Gastrocnemius medialis (tissue), 4 donors: ENCODE data around the gene TCTN2. TPM values are rescaled to one million over a fixed set of nuclear protein-coding genes. Genes with fewer than 3 reads are reported as not detected.

ENCODE experiments used
- ATAC-seq, 2 donors: fragments of 150-250 bp; one replicate each; pipeline ENCODE4 v1.9.1; 2016
- DNase-seq, 2 donors: peaks; one replicate each; pipeline ENCODE4 v3.0.0-alpha.2; 2019
- H3K27ac ChIP-seq, 4 donors: fragments of 200-600 bp; sonication (generic); 1 replicate in 1 of 4; 2 replicates in 3 of 4; pipeline ENCODE4 v1.5.1; 2016 to 2018; ENCODE audit warnings: mild to moderate bottlenecking in 2 of 4, moderate library complexity in 1 of 4
- H3K27me3 ChIP-seq, 3 donors: fragments of 200-600 bp; sonication (generic) in 2 of 3; 1 replicate in 1 of 3; 2 replicates in 2 of 3; pipeline versions ENCODE4 v1.5.1 to v1.6.0; 2016 to 2019; ENCODE audit warnings: mild to moderate bottlenecking in 1 of 3, moderate library complexity in 1 of 3
- H3K36me3 ChIP-seq, 2 donors: fragments of 200-600 bp; sonication (generic) in 1 of 2; one replicate each; pipeline ENCODE4 v1.5.1; 2017 to 2018
- H3K4me1 ChIP-seq, 2 donors: fragments of 200-600 bp; sonication (generic) in 1 of 2; one replicate each; pipeline ENCODE4 v1.5.1; 2016 to 2017; ENCODE audit warnings: mild to moderate bottlenecking in 2 of 2
- H3K4me3 ChIP-seq, 4 donors: fragments of 200-600 bp; sonication (generic) in 3 of 4; 1 replicate in 1 of 4; 2 replicates in 3 of 4; pipeline ENCODE4 v1.5.1; 2016 to 2019; ENCODE audit warnings: mild to moderate bottlenecking in 2 of 4
- H3K9me3 ChIP-seq, 3 donors: fragments of 200-600 bp; sonication (generic) in 2 of 3; 1 replicate in 1 of 3; 2 replicates in 2 of 3; pipeline ENCODE4 v1.5.1; 2016 to 2019
- CTCF ChIP-seq, 5 experiments: fragments of 450-650 bp in 3 of 5; fragments of 200-600 bp in 2 of 5; sonication (generic) in 2 of 5; IDR thresholded peaks in 4 of 5; conservative IDR thresholded peaks in 1 of 5; 1 replicate in 4 of 5; 2 replicates in 1 of 5; pipeline ENCODE4 v1.5.1; 2016 to 2019; ENCODE audit warnings: antibody characterized with exemption in 5 of 5, mild to moderate bottlenecking in 3 of 5, moderate library complexity in 3 of 5
- POLR2A ChIP-seq, 2 donors: fragments of 450-650 bp; IDR thresholded peaks; one replicate each; pipeline ENCODE4 v1.6.1; 2017; ENCODE audit warnings: antibody characterized with exemption in 2 of 2, mild to moderate bottlenecking in 2 of 2, moderate library complexity in 2 of 2
- in situ Hi-C, 4 donors: fragments of 200-750 bp; cut with MboI; loops; one replicate each; pipeline versions ENCODE4 v1.15.0 to v1.8.0; 2017; ENCODE audit warnings: low sequenced_read_pairs in 4 of 4
- intact Hi-C: fragments of 100-400 bp; cut with DNase I; formaldehyde crosslinking; loops from one replicate; pipeline ENCODE4 v1.15.1; 2023; ENCODE audit warnings: low total_unique reads
- total RNA-seq, 4 donors: library from RNA; depleted of rRNA; stranded (reverse); fragments of >200 nt; gene quantifications; one replicate each; pipeline versions ENCODE4 v1.1.0 to v1.2.3, GENCODE V29; 2016

Gene TCTN2
- total RNA-seq, 4 donors from 2014 or later, result 1.2 to 5.0 (median 1.6) TPM

GRCh38 chr12:123648401-123648800, 22.5 kb upstream of the TCTN2 start:
- Histone ChIP-seq H3K4me3 (no peak overlapping the region), H3K36me3 (peaks cover 0 to 71% of the 10 kb centered on the region in 2 donors), H3K9me3 (no peaks in the 10 kb centered on the region), H3K27ac (no peak overlapping the region), H3K4me1 (no peaks in the 10 kb centered on the region), H3K27me3 (no peaks in the 10 kb centered on the region)
- in situ Hi-C loops, result loop anchor here in 1 of 4 donors (25.0 kb wide), 1 partner anchor 1136 kb away; the partner anchor contains the start of gene ZCCHC8
- ATAC-seq (no peak), DNase-seq (no peak)
- TF ChIP-seq POLR2A (IDR thresholded peaks at IDR 0.05), result no peak
- TF ChIP-seq CTCF (IDR thresholded peaks at IDR 0.05 in 4 of 5, conservative IDR thresholded peaks at IDR 0.05 in 1 of 5), result no peak
- intact Hi-C loops, result no loop called here

GRCh38 chr12:123654129-123654701, 16.7 kb upstream of the TCTN2 start:
- Histone ChIP-seq H3K36me3 (peaks cover 0 to 57% of the 10 kb centered on the region in 2 donors), H3K4me1 (no peaks in the 10 kb centered on the region), H3K27ac (no peak overlapping the region), H3K9me3 (no peaks in the 10 kb centered on the region), H3K4me3 (no peak overlapping the region), H3K27me3 (no peaks in the 10 kb centered on the region)
- TF ChIP-seq POLR2A (IDR thresholded peaks at IDR 0.05), result no peak
- TF ChIP-seq CTCF (IDR thresholded peaks at IDR 0.05 in 4 of 5, conservative IDR thresholded peaks at IDR 0.05 in 1 of 5), result no peak
- ATAC-seq (no peak), DNase-seq (no peak)
- intact Hi-C loops (no loop called here), in situ Hi-C loops (no loop called here)

- DNase-seq, result no peak
- no peaks in the 10 kb centered on the region for H3K4me1 ChIP-seq
- TF ChIP-seq POLR2A (IDR thresholded peaks at IDR 0.05) (no peak), CTCF (IDR thresholded peaks at IDR 0.05 in 4 of 5, conservative IDR thresholded peaks at IDR 0.05 in 1 of 5) (no peak)
- intact Hi-C loops (no loop called here), in situ Hi-C loops (no loop called here)
- no peak overlapping the region for H3K27ac ChIP-seq
- H3K27me3 ChIP-seq, result no peaks in the 10 kb centered on the region
- peaks cover 0 to 49% of the 10 kb centered on the region in 2 donors for H3K36me3 ChIP-seq
- H3K9me3 ChIP-seq, result no peaks in the 10 kb centered on the region
- no peak overlapping the region for H3K4me3 ChIP-seq
- ATAC-seq, result no peak
Measured at GRCh38 chr12:123655420-123655819, 15.5 kb upstream of the TCTN2 start.

- H3K36me3 ChIP-seq, result peaks cover 0 to 39% of the 10 kb centered on the region in 2 donors
- DNase-seq (no peak), ATAC-seq (no peak)
- no peaks in the 10 kb centered on the region for H3K4me1 ChIP-seq
- H3K27me3 ChIP-seq, result no peaks in the 10 kb centered on the region
- intact Hi-C loops (no loop called here), in situ Hi-C loops (no loop called here)
- H3K9me3 ChIP-seq, result no peaks in the 10 kb centered on the region
- TF ChIP-seq CTCF (IDR thresholded peaks at IDR 0.05 in 4 of 5, conservative IDR thresholded peaks at IDR 0.05 in 1 of 5), result no peak
- no peak for TF ChIP-seq POLR2A (IDR thresholded peaks at IDR 0.05)
- H3K4me3 ChIP-seq, result no peak overlapping the region
- no peak overlapping the region for H3K27ac ChIP-seq
Measured at GRCh38 chr12:123656392-123656791, 14.5 kb upstream of the TCTN2 start.

GRCh38 chr12:123657211-123657610, 13.7 kb upstream of the TCTN2 start:
- no peak overlapping the region for H3K27ac ChIP-seq
- intact Hi-C loops, result no loop called here
- ATAC-seq, result no peak
- H3K9me3 ChIP-seq, result no peaks in the 10 kb centered on the region
- in situ Hi-C loops, result no loop called here
- TF ChIP-seq CTCF (IDR thresholded peaks at IDR 0.05 in 4 of 5, conservative IDR thresholded peaks at IDR 0.05 in 1 of 5) (no peak), POLR2A (IDR thresholded peaks at IDR 0.05) (no peak)
- no peaks in the 10 kb centered on the region for H3K4me1 ChIP-seq
- peaks cover 3 to 31% of the 10 kb centered on the region in 2 donors for H3K36me3 ChIP-seq
- no peaks in the 10 kb centered on the region for H3K27me3 ChIP-seq
- H3K4me3 ChIP-seq, result no peak overlapping the region
- no peak for DNase-seq
